AG09319 (cell line): Measurements from ENCODE around the gene SMLR1.

ENCODE experiments used
- DNase-seq: peaks from one replicate; pipeline ENCODE4 v3.0.0-alpha.2; 2010; ENCODE audit warnings: low read depth; ENCODE audit errors: extremely low read depth
- TF ChIP-seq, protein P1 (sequence below): IDR thresholded peaks from 2 replicates; pipeline ENCODE4 v1.5.1; 2011; ENCODE audit warnings: low read depth, mild to moderate bottlenecking, inconsistent platforms, low read length, moderate library complexity

Gene SMLR1

DNA sequence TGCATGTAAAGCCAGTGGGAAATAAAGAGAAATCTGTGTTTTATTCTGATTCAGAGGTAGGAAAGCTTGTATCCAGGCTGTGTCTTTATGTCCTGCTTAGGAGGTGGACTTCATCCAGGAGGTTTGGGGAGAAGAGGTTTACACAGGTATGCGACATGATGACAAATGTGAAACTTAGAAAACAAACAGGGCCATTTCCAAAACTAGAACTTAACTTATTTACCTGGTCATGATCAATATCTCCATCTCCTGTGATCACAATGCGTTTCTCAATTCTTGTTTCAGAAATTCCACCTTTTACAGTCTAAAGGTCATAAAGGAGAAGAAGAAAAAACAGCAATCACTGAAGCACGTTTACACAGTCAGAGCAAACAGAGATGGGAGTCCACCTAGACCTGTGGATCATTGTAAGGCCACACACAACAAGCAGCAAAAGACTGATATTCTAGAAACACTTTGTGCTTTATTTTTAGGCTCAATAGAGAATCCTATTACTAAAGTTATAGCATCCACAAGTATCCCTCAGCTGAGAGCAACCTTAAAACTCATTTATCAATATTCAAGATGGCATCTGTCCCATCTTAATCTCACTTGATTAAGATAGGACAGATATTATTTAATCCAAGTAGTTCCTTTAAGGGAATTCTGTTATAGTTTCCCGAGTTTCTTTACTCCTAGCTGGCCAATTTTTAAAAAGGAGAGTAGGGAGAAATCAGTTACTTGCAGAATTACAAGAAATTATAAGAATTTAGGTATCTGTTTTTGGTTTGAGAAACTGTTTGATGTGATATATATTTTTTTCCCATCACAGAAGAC lies 36.4 kb downstream of the SMLR1 start:
- DNase-seq: no peak
- TF ChIP-seq, protein P1, sequence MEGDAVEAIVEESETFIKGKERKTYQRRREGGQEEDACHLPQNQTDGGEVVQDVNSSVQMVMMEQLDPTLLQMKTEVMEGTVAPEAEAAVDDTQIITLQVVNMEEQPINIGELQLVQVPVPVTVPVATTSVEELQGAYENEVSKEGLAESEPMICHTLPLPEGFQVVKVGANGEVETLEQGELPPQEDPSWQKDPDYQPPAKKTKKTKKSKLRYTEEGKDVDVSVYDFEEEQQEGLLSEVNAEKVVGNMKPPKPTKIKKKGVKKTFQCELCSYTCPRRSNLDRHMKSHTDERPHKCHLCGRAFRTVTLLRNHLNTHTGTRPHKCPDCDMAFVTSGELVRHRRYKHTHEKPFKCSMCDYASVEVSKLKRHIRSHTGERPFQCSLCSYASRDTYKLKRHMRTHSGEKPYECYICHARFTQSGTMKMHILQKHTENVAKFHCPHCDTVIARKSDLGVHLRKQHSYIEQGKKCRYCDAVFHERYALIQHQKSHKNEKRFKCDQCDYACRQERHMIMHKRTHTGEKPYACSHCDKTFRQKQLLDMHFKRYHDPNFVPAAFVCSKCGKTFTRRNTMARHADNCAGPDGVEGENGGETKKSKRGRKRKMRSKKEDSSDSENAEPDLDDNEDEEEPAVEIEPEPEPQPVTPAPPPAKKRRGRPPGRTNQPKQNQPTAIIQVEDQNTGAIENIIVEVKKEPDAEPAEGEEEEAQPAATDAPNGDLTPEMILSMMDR: no peak

DNA sequence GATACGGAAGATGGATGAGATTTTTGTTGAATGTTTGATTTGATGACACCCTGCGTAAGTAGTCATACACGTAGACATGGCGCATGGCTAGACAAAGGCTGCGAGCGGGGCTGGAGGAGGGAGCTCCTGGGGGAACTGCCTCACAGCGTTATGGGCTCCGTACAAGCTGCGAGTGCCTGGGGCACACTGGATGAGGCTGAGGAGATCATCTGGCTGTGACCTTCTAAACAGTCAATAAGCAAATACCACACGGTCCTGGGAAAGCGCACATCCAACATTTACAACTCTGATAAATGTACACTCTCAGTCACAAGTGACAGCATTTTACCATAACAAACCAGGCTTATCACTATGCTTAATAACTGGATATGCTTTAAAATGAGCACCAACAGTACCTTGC lies 37.1 kb downstream of the SMLR1 start:
- no peak for DNase-seq
- TF ChIP-seq, protein P1: no peak

DNA sequence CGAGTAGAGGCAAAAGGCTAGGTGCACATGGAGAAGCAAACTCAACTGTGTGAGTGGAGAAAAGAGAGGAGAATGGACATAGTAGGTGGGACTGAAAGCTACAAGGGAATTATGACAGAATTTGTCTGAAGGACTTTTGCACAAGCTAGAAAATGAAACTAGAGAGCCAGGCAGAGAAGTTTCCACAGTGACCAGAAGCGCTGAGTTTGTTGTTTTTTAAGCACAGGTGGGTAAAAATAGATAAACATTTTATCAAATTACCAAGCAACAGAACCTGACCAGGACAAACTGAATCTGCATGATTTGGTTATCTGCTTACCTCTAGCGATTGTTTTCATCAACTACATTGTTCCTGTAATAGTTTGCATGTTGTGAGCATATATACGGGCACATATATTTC lies 38.6 kb downstream of the SMLR1 start:
- no peak for DNase-seq
- TF ChIP-seq, protein P1: no peak

DNA sequence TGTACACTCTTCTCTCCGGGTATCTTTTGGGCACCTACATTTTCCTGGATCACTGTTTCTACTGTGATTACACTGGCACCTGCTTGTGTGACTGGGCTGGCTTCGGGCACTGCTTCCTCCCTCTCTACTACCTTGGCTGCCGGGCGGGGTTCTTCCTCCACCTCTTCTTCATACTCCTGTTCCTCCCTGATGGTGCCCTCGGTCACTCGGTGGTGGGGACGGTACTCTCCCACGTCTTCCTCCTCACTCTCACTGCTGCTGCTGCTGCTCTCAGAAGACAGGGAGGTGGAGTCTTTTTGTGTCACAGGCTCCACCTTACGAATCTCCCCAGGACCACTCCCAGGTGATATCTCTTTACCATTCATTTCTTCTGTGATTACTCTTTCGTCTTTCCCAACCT lies 42.5 kb downstream of the SMLR1 start:
- TF ChIP-seq, protein P1: no peak
- DNase-seq: no peak

DNA sequence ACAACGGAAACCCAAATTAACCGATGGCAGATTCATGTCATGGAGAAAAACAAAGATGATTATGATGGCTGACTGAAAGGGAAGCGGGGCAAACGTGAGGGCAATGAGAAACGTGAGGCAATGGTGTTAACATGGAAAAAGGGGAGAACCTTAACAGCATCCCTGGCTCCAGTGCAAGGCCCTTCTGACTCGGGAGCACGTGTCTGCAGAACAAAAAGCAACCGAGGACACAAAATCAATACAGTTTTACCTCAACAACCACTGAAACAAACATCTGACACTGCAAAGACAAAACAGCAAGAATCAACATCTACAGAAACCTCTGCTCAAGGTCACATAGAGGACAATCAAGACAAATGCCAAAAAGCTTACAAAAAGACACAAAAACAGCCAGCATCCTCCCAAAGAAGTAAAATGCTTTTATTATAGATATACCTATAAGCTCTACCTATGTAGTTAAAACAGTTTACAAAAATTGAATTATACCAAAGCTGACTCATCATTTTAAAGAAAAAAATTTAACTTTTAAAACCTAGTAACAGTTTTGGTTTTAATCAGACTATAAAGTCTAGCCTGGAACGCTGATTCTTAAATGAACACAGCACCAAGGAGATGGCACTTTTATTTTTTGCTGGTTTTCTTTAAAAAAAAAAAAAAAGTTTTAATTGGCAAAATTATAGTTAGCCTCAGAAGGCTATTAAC lies 43.1 kb downstream of the SMLR1 start:
- TF ChIP-seq, protein P1: no peak
- DNase-seq: no peak

DNA sequence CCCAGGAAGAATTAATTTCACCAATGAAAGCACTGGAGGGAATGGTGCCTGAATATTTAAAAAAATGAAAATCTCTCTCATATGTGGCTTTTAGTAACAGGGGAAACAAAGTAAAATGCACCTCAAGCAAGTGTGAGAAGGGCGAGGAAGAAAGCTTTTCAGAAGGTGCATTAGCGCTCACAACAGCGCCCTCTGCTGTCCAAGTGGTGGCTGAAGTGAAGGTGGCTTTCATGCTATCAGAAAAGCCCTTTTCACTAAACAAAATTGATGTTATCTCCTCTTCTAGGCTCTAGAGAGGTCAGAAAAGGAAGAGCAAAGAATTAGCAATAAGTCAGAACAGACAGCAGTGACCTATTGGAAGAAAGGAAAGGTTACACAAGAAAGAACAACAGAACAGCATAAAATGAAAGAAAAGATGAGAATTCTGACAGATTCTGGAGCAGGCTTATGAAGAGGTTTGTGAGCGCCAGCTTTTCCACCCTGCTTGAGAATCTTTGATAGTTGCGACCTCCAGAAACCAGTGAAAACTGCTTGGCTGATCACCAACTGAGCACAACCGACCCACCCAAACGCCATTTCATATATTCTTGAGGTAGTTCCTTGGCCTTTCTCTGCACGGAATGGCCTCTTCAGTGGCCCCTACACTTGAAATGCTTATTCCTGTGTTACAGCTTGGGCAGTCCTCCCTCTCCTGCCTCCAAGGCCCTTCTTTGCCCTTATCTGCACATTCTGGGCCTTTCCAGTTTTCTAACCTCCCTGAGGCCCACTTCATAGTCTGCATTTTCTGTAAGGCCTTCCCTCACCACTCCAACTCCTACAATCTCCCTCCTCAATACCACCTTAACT lies 45.3 kb downstream of the SMLR1 start:
- TF ChIP-seq, protein P1: peak; percentile 91
- DNase-seq: peak; percentile 16
